Esophagus squamous epithelium (tissue), 5 donors: ENCODE measurements around the gene RBBP8. TPM values are rescaled to one million over a fixed set of nuclear protein-coding genes. Genes with fewer than 3 reads are reported as not detected.
A peak's percentile ranks its signal among the peaks of the same experiment; 100 is the strongest.
"Not testable (repeated sequence)": the region's sequence is repeated elsewhere in the genome, so short reads cannot be mapped to it uniquely, and the experiment has no call there.

Source experiments
- DNase-seq: peaks from one replicate; lab custom pipeline; 2025; lab: John Stamatoyannopoulos, UW
- H3K27ac ChIP-seq, 4 donors: fragments of 200-600 bp; sonication (generic); one replicate each; pipeline ENCODE4 v1.5.1; 2016 to 2019; ENCODE audit warnings: mild to moderate bottlenecking in 1 of 4
- H3K27me3 ChIP-seq, 4 donors: fragments of 200-600 bp; sonication (generic); 1 replicate in 3 of 4; 2 replicates in 1 of 4; pipeline versions ENCODE4 v1.5.1 to v1.6.0; 2017 to 2021; ENCODE audit warnings: antibody characterized with exemption in 1 of 4
- H3K36me3 ChIP-seq, 3 donors: fragments of 200-600 bp; sonication (generic); one replicate each; pipeline ENCODE4 v1.5.1; 2016 to 2019
- H3K4me1 ChIP-seq, 3 donors: fragments of 200-600 bp; sonication (generic); one replicate each; pipeline ENCODE4 v1.5.1; 2017 to 2019
- H3K4me3 ChIP-seq, 4 donors: fragments of 200-600 bp; sonication (generic); 1 replicate in 3 of 4; 2 replicates in 1 of 4; pipeline ENCODE4 v1.5.1; 2016 to 2019; ENCODE audit warnings: mild to moderate bottlenecking in 2 of 4, moderate library complexity in 1 of 4
- H3K9me3 ChIP-seq, 3 donors: fragments of 200-600 bp; sonication (generic); one replicate each; pipeline ENCODE4 v1.5.1; 2016 to 2019
- CTCF ChIP-seq, 6 experiments: fragments of 450-650 bp in 4 of 6; fragments of 200-600 bp in 2 of 6; sonication (generic) in 2 of 6; IDR thresholded peaks; one replicate each; pipeline ENCODE4 v1.5.1; 2016 to 2019; ENCODE audit warnings: antibody characterized with exemption in 6 of 6, mild to moderate bottlenecking in 4 of 6, moderate library complexity in 4 of 6
- POLR2A ChIP-seq, 4 donors: fragments of 450-650 bp; IDR thresholded peaks; one replicate each; pipeline ENCODE4 v1.6.1; 2017; ENCODE audit warnings: antibody characterized with exemption in 4 of 4, mild to moderate bottlenecking in 4 of 4, moderate library complexity in 3 of 4
- WGBS, 2 donors: methylation state at CpG; one replicate each; pipeline ENCODE4 v1.1.5; 2018; 5-methylcytosine and 5-hydroxymethylcytosine counted together
- intact Hi-C: fragments of 100-400 bp; cut with DNase I; formaldehyde crosslinking; loops from one replicate; pipeline ENCODE4 v1.15.0; 2022
- total RNA-seq, 4 donors: library from RNA; depleted of rRNA; stranded (reverse); fragments of >200 nt; gene quantifications; one replicate each; pipeline ENCODE4 v1.1.0, GENCODE V29; 2016
- donor health status: DM: yes; HTN: yes; CAD: no.

RBBP8 gene
- total RNA-seq, 4 donors from 2014 or later, result 22.3 to 69.8 (median 53.2) TPM

- Histone ChIP-seq H3K27ac (no peak overlapping the region), H3K36me3 (no peaks in the 10 kb centered on the region), H3K4me1 (peaks cover 0 to 6% (median 0%) of the 10 kb centered on the region in 3 donors), H3K9me3 (peaks cover 0 to 7% (median 0%) of the 10 kb centered on the region in 3 donors), H3K27me3 (no peaks in the 10 kb centered on the region), H3K4me3 (no peak overlapping the region)
- intact Hi-C loops, result no loop called here
- no peak for DNase-seq
- TF ChIP-seq CTCF (IDR thresholded peaks at IDR 0.05) (no peak), POLR2A (IDR thresholded peaks at IDR 0.05) (no peak)
Measured at GRCh38 chr18:22902093-22902492, 31.0 kb upstream of the RBBP8 start.

- H3K9me3 ChIP-seq, H3K27ac ChIP-seq, H3K27me3 ChIP-seq, DNase-seq, H3K4me1 ChIP-seq, H3K4me3 ChIP-seq, intact Hi-C loops, H3K36me3 ChIP-seq: not testable (repeated sequence)
- WGBS, 2 donors, result 71 to 91% methylated on average over 2 of the region's 2 CpGs
Measured at GRCh38 chr18:22903248-22903647, 29.9 kb upstream of the RBBP8 start.

DNA sequence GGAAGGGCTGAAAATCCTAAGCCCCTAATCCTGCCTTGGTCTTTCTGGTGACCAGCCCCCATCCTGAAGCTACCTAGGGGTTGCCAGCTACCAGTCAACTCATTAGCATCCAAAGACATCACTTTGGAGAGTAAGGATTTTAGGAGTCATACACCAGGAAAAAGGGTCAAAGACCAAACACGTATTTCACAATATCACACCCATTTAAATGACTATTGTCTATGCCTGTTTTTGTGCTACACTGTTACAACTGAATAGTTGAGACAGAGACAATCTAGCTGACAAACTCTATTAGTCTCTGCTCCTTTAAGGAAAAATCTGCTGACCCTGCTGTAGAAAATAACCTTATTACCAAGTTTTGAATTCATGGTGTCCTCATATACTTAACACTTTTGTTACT, 21.0 kb upstream of the RBBP8 start:
- TF ChIP-seq CTCF (IDR thresholded peaks at IDR 0.05) (no peak), POLR2A (IDR thresholded peaks at IDR 0.05) (no peak)
- WGBS, 2 donors, result 76 to 79% methylated on average over 1 of the region's 1 CpG
- Histone ChIP-seq H3K27ac (no peak overlapping the region), H3K27me3 (no peaks in the 10 kb centered on the region), H3K4me3 (no peak overlapping the region), H3K36me3 (no peaks in the 10 kb centered on the region), H3K9me3 (no peaks in the 10 kb centered on the region), H3K4me1 (peaks cover 0 to 37% (median 2%) of the 10 kb centered on the region in 3 donors)
- intact Hi-C loops, result loop anchor here (10.0 kb wide), 1 partner anchor 67 kb away; no protein-coding TSS in a partner anchor
- no peak for DNase-seq

GRCh38 chr18:22912835-22913234, 20.3 kb upstream of the RBBP8 start:
- H3K4me3 ChIP-seq, result no peak overlapping the region
- no peaks in the 10 kb centered on the region for H3K27me3 ChIP-seq
- WGBS, 2 donors, result 29 to 54% methylated on average over 1 of the region's 1 CpG
- peaks cover 0 to 41% (median 2%) of the 10 kb centered on the region in 3 donors for H3K4me1 ChIP-seq
- intact Hi-C loops, result loop anchor here (10.0 kb wide), 1 partner anchor 68 kb away; no protein-coding TSS in a partner anchor
- TF ChIP-seq CTCF (IDR thresholded peaks at IDR 0.05) (no peak), POLR2A (IDR thresholded peaks at IDR 0.05) (no peak)
- peak overlapping the region in 1 of 4 donors; percentile 19 for H3K27ac ChIP-seq
- H3K36me3 ChIP-seq, result no peaks in the 10 kb centered on the region
- DNase-seq, result no peak
- no peaks in the 10 kb centered on the region for H3K9me3 ChIP-seq

DNA sequence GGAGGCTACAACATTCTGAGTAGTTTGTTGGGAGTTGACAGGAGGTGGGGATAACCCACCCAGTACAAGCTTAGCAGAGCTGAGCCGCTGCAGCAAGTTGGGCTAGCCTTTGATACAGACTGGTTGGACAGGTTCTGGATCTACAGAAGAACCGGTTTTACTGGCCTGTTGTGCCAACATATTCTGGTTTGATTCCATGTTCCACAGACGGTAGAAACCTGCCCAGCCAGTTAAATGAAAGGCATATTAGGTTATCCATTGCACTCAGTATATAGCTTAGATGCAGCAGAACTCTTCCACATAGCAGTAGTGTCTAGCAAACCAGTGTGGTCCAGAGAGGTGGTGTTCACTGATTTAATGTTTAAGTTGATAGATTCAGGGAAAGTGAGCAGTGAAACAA, 19.3 kb upstream of the RBBP8 start:
- 42 to 52% methylated on average over 3 of the region's 3 CpGs for WGBS, 2 donors
- Histone ChIP-seq H3K4me3 (peak overlapping the region; percentile 20 to 52 (median 32)), H3K27me3 (no peaks in the 10 kb centered on the region), H3K36me3 (no peaks in the 10 kb centered on the region), H3K4me1 (peaks cover 0 to 42% (median 2%) of the 10 kb centered on the region in 3 donors), H3K27ac (peak overlapping the region in 3 of 4 donors; percentile 57 to 66 (median 64)), H3K9me3 (no peaks in the 10 kb centered on the region)
- no peak for DNase-seq
- intact Hi-C loops, result loop anchor here (10.0 kb wide), 1 partner anchor 69 kb away; no protein-coding TSS in a partner anchor
- TF ChIP-seq CTCF (IDR thresholded peaks at IDR 0.05), result no peak
- no peak for TF ChIP-seq POLR2A (IDR thresholded peaks at IDR 0.05)
